Measurements from ENCODE around the gene BEST4. TPM values are rescaled to one million over a fixed set of nuclear protein-coding genes. Genes with fewer than 3 reads are reported as not detected.

BEST4 gene
- total and polyA plus RNA-seq, 2 of the 8 experiments (the other 6 are each of a cell fraction or from before 2014, with no cell fraction given): 0.76 to 1.4 TPM

DNA sequence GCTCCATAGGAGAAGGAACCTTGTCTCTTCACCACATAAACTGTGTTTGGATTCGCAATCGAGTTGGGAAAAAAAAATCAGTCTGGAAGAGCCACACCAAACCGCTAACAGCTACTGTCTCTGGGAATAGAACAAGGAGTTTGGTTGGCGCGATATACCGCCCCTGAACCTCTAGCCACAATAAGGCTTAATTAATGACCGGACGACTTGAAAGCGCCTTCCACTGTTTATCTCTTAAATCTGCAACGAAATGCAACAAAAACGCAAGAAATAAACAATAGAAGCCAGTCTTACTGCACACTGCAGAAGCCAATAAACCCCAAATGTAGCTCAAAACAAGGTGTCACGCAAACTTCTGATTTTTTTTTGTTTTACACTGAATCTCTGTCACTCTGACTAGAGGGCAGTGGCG lies 31.2 kb upstream of the BEST4 start (continued):
- TF ChIP-seq, protein P1, sequence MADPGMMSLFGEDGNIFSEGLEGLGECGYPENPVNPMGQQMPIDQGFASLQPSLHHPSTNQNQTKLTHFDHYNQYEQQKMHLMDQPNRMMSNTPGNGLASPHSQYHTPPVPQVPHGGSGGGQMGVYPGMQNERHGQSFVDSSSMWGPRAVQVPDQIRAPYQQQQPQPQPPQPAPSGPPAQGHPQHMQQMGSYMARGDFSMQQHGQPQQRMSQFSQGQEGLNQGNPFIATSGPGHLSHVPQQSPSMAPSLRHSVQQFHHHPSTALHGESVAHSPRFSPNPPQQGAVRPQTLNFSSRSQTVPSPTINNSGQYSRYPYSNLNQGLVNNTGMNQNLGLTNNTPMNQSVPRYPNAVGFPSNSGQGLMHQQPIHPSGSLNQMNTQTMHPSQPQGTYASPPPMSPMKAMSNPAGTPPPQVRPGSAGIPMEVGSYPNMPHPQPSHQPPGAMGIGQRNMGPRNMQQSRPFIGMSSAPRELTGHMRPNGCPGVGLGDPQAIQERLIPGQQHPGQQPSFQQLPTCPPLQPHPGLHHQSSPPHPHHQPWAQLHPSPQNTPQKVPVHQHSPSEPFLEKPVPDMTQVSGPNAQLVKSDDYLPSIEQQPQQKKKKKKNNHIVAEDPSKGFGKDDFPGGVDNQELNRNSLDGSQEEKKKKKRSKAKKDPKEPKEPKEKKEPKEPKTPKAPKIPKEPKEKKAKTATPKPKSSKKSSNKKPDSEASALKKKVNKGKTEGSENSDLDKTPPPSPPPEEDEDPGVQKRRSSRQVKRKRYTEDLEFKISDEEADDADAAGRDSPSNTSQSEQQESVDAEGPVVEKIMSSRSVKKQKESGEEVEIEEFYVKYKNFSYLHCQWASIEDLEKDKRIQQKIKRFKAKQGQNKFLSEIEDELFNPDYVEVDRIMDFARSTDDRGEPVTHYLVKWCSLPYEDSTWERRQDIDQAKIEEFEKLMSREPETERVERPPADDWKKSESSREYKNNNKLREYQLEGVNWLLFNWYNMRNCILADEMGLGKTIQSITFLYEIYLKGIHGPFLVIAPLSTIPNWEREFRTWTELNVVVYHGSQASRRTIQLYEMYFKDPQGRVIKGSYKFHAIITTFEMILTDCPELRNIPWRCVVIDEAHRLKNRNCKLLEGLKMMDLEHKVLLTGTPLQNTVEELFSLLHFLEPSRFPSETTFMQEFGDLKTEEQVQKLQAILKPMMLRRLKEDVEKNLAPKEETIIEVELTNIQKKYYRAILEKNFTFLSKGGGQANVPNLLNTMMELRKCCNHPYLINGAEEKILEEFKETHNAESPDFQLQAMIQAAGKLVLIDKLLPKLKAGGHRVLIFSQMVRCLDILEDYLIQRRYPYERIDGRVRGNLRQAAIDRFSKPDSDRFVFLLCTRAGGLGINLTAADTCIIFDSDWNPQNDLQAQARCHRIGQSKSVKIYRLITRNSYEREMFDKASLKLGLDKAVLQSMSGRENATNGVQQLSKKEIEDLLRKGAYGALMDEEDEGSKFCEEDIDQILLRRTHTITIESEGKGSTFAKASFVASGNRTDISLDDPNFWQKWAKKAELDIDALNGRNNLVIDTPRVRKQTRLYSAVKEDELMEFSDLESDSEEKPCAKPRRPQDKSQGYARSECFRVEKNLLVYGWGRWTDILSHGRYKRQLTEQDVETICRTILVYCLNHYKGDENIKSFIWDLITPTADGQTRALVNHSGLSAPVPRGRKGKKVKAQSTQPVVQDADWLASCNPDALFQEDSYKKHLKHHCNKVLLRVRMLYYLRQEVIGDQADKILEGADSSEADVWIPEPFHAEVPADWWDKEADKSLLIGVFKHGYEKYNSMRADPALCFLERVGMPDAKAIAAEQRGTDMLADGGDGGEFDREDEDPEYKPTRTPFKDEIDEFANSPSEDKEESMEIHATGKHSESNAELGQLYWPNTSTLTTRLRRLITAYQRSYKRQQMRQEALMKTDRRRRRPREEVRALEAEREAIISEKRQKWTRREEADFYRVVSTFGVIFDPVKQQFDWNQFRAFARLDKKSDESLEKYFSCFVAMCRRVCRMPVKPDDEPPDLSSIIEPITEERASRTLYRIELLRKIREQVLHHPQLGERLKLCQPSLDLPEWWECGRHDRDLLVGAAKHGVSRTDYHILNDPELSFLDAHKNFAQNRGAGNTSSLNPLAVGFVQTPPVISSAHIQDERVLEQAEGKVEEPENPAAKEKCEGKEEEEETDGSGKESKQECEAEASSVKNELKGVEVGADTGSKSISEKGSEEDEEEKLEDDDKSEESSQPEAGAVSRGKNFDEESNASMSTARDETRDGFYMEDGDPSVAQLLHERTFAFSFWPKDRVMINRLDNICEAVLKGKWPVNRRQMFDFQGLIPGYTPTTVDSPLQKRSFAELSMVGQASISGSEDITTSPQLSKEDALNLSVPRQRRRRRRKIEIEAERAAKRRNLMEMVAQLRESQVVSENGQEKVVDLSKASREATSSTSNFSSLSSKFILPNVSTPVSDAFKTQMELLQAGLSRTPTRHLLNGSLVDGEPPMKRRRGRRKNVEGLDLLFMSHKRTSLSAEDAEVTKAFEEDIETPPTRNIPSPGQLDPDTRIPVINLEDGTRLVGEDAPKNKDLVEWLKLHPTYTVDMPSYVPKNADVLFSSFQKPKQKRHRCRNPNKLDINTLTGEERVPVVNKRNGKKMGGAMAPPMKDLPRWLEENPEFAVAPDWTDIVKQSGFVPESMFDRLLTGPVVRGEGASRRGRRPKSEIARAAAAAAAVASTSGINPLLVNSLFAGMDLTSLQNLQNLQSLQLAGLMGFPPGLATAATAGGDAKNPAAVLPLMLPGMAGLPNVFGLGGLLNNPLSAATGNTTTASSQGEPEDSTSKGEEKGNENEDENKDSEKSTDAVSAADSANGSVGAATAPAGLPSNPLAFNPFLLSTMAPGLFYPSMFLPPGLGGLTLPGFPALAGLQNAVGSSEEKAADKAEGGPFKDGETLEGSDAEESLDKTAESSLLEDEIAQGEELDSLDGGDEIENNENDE (IDR thresholded peaks at IDR 0.05; ENCODE audit: insufficient replicate concordance, low read length): no peak
- TF ChIP-seq POLR2A (IDR thresholded peaks at IDR 0.05; ENCODE audit: control extremely low read depth in 1 of 2, low read depth in 2 of 2, low read length in 2 of 2): no peak
- TF ChIP-seq KDM5A (IDR thresholded peaks at IDR 0.05; ENCODE audit: low read length): no peak
- TF ChIP-seq PHF8 (conservative IDR thresholded peaks at IDR 0.05; ENCODE audit: low read depth, low read length): peak; percentile 32; the same call in 1 of the 2 replicates
- no peak for TF ChIP-seq EZH2 (IDR thresholded peaks at IDR 0.05; ENCODE audit: low read depth, low read length, severe bottlenecking)
- TF ChIP-seq ASH2L (IDR thresholded peaks at IDR 0.05; ENCODE audit: low read length): no peak
- no peak for TF ChIP-seq GABPA (IDR thresholded peaks at IDR 0.05; ENCODE audit: borderline replicate concordance, insufficient read depth, low read length)
